Kidney capillary endothelial cell (primary cell): ENCODE measurements around the gene MPZL2.

ENCODE experiments used
- DNase-seq: peaks from one replicate; pipeline ENCODE4 v3.0.0-alpha.2; 2018; ENCODE audit warnings: low spot score

MPZL2 gene

GRCh38 chr11:118240999-118241763, 22.9 kb downstream of the MPZL2 start:
- DNase-seq: peak; percentile 59

- no peak for DNase-seq
Measured at GRCh38 chr11:118239509-118240205, 24.4 kb downstream of the MPZL2 start.

GRCh38 chr11:118238929-118239328, 25.2 kb downstream of the MPZL2 start:
- DNase-seq: no peak

GRCh38 chr11:118238421-118238820, 25.7 kb downstream of the MPZL2 start:
- no peak for DNase-seq

GRCh38 chr11:118236170-118236569, 27.9 kb downstream of the MPZL2 start:
- DNase-seq: no peak

- no peak for DNase-seq
Measured at GRCh38 chr11:118234833-118235232, 29.3 kb downstream of the MPZL2 start.

GRCh38 chr11:118233850-118234249, 30.2 kb downstream of the MPZL2 start:
- no peak for DNase-seq

GRCh38 chr11:118233377-118233776, 30.7 kb downstream of the MPZL2 start:
- no peak for DNase-seq

- no peak for DNase-seq
Measured at GRCh38 chr11:118232659-118233058, 31.4 kb downstream of the MPZL2 start.

GRCh38 chr11:118231461-118231860, 32.6 kb downstream of the MPZL2 start:
- DNase-seq: no peak

- DNase-seq: no peak
Measured at GRCh38 chr11:118230088-118230487, 34.0 kb downstream of the MPZL2 start.

GRCh38 chr11:118229274-118229847, 34.7 kb downstream of the MPZL2 start:
- DNase-seq: no peak

GRCh38 chr11:118227865-118228785, 36.0 kb downstream of the MPZL2 start:
- no peak for DNase-seq

GRCh38 chr11:118226781-118227180, 37.3 kb downstream of the MPZL2 start:
- no peak for DNase-seq

- DNase-seq: no peak
Measured at GRCh38 chr11:118226296-118226695, 37.8 kb downstream of the MPZL2 start.

GRCh38 chr11:118224511-118225188, 39.4 kb downstream of the MPZL2 start, which contains the start of gene JAML:
Gene JAML, minus strand, starts transcription at chr11:118225011. Its CDS starts 10,145 bp downstream, at chr11:118214866.
- DNase-seq: no peak

- DNase-seq: no peak
Measured at GRCh38 chr11:118223992-118224391, 40.1 kb downstream of the MPZL2 start.

GRCh38 chr11:118223570-118223969, 40.5 kb downstream of the MPZL2 start:
- no peak for DNase-seq

GRCh38 chr11:118222437-118222836, 41.7 kb downstream of the MPZL2 start:
- DNase-seq: no peak

GRCh38 chr11:118221419-118221818, 42.7 kb downstream of the MPZL2 start:
- no peak for DNase-seq

GRCh38 chr11:118219732-118220131, 44.4 kb downstream of the MPZL2 start:
- DNase-seq: no peak
